ENCODE results near the gene HOXB5. TPM values are rescaled to one million over a fixed set of nuclear protein-coding genes. Genes with fewer than 3 reads are reported as not detected.

The HOXB5 gene
- total RNA-seq, 1 donor from 2014 or later, result 30.1 TPM

DNA sequence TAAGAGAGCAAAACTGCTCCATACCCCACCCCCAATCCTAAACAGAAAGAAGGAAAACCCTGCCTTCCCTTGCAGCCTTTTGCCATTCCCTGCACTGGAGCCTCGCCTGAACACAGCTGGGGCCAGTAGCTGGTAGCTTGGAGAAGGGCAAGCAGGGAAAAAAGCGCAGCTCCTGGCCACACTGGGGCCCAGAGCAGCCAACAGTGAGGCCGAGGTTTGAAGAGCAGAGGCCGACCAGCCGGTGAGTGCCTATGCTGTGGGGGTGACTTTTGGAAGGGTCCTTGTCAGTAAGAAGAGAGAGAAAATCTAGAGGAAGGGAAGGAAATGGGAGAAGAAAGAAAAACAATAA lies 35.8 kb upstream of the HOXB5 start:
- no peak for DNase-seq (ENCODE audit: low spot score)

DNA sequence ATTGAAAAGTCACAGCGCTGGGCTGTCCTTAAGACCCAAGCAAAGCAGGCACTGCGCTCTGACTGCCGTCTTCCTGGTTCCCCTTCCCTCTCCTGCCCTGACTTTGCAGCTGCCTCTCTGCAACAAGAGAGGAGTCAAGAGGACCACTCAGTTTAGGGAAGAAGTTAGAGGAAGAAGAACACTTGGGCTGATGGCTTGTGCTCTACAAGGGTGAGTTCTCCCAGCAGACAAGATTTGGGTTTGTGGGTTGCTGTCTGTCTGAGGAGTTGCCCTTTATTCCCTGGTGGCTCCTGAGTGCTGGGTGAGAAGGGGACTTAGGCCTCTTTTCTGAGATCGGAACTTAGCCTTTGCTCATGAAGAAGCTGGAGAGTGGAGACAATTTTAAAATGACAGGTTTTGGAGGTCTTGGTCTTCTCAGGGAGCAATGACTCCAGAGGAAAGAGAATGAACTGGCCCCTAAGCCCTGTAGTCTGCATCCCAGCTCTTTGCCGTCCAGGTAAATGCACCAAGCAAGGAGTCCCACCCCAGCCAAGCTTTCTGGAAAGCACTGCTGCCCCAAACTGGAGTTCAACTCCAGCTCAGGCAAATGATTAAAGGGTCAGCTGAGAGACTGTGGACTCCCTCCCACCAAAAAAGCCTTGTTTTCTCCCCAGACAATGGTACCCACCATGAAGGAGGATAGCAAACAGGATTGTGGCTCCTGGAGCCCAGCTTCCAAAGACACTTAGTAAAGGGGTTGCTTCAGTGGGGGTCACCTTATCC lies 35.3 kb upstream of the HOXB5 start:
- DNase-seq (ENCODE audit: low spot score), result no peak

DNA sequence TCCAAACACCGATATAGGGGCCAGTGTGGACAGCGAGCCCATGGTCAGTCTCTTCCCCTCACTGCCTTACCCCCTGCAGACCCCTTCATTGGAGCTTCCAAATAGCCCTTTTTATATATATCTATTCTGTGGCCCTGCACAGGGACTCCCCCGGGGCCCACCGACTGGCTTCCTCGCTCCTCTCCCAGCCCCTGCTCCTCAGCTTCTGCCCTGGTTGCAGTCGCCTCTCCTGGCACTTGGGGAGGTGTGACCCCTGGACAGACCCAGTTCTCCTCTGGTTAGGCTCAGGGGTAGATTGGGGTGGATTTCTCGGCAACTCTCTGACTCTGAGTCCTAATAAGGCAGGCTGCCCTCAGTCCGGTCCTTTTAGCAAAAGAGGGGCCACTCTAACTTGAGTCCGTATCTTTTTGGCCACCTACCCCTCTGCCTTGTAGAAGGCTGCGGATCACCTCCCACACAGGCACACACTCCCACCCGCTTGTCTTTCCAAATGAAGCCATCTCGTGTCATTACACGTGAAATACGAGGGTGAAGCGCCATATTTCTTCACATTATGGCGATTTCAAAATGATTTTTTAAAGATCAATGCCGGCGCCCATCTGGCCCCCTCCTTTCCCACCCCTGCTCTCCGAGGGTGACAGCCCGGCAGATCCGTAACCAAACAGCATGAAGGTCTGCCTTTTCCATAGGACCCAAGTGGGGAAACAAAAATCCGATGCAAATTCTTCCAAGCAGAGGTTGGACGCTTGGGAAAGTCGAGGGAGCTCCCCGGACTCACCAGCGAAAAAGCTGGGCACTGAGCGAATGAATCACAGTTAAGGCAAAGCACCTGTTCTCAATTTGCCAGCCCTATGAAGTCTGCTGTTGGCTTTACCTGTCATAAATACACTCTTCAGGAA lies 34.3 kb upstream of the HOXB5 start:
- DNase-seq (ENCODE audit: low spot score), result no peak

DNA sequence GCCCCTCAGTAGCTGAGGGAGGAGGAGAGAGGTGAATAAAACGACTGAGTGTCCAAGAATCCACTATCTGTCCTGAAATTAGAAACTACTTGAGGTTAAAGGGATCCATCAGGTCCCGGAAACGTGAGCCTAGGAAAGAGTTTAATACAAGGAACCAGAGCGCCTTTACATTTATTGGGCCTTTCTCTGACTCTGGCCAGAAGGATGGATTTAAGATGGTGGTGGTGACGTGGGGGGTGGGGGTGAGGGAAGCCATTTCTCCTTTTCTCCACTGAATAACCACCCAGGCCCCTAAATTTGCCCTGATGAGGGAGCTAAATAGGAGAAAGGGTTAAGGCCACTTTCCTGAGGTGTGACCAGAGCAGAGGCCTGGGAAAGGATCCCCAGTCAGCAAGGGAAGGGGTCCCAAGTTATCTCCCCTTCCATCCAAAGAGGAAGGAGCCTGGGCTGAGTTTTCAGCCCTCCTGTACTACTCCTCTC lies 33.6 kb upstream of the HOXB5 start:
- DNase-seq (ENCODE audit: low spot score), result no peak

DNA sequence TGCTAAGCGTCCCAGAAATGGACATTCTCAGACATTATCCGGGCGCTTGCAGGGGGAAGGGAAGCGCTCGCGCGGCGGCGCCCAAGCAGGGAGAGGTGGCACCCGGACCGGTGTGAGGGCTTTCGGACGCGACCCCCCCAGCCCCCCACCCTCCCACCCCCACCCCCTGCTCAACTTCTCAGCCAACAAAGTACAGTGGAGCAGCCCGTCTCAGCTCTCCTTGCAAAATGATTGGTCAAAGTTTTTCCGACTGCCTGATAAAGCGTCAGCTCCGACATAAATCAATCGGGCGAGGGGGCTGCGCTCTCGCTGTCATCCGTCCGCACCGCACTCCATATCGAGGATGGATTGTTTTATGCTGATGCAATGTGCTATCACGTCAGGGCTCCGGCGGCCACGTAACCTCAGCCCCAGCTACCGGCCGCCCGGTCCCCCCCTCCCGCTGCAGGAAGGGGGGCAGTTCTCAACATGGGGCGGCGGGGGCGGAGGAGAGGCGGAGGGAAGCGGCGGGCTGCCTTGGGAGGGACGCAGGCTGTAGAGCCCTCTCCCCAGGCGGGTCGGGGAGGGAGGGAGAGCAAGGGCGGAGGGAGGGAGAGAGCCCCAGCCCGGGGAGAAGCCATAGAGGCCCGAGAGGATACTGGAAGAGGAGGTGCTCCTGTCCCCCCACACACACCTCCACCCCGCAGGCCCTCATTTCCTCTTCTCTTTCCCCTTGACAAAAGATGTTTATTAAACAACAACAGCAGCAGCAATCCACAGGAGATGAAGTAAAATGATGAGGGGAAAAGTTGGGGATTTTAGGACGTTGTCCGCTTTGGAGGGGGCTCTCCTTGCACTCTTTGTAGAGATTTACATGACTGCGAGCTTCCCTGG lies 32.9 kb upstream of the HOXB5 start, which contains the start of gene HOXB9:
Gene HOXB9, minus strand, starts transcription at position 114 of the 873 bp plus-strand sequence. Its CDS starts 89 bp downstream, at position 25.
- no peak for DNase-seq (ENCODE audit: low spot score)

DNA sequence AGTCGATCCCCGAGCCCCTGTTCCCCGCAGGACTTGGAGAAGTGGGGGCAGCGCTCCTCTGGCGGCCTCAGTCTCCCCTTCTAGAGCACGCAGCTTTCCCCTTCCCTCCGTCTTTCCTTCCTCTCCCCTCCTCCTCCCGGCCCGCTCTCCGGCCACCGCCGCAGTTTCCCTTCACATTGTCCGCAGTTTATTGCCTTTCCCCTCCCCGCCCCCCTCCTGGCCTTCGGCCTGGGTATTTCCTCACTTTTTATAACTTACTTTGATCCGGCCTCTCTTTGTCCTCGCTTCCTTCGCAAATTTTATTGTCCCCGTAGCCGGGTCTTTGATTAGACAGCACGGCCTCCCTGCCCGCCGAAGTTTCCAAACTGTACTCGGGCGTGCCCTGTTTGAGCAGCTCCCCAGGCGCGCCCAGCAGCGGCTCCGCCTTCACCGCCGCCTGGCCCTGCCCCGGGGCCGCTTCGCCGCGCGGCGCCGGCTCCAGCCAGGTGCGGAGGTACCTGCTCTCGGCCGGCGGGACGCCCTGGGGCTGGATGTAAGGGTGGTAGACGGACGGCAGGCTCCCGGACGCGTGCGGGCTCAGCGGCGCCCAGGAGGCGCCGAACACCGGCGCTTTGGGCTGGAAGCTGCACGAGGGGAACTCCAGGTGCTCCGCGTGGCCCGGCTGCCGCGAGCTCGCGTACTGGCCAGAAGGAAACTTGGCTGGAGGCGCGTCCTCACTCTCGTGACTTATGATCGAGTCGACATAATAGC lies 32.1 kb upstream of the HOXB5 start:
- DNase-seq (ENCODE audit: low spot score), result no peak

DNA sequence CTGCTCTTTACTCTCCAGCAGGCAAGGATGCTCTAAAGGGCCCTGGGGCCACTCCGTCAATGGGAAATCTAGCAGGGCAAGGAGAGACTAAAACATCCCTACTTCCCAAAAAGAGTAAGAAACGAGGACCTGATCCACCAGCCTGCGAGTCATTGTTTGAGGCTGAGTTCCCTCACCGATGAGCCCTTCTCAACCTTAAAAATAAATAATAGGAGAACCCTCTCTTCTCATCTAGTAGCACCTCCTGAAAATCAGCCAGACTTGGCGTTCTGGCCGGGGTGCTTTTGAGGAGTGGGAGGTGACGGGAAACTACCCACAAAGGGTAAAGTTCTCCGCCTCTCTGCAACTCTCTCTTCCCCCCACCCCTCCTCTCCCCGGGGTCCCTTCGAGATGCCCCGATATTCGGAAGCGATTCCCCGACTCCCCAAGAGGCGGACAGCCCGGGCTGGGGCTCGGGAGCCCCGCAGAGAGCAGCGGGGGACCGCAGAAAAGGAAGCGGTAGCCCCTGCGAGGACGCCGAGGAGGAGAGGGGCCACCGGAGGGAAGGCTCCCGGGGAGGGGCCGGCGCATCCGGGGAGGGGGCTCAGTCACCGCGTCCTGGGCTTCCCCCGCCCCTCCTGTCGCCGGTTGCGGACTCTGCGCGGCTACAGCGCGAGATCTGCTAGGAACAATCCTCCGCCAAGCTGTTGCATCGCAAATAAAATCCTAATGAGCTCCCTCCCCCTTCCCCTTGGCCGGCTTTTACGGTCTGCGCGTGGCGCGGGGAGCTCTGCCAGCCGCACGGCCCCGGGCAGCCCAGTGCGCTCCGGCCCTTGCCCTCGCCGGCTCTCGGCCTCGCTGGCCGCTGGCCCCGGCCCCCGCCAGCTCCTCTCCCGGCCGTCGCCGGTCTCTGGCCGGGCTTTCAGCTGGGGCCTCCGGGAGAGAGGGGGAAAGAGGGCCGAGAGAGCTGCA lies 31.2 kb upstream of the HOXB5 start:
- DNase-seq (ENCODE audit: low spot score), result no peak

DNA sequence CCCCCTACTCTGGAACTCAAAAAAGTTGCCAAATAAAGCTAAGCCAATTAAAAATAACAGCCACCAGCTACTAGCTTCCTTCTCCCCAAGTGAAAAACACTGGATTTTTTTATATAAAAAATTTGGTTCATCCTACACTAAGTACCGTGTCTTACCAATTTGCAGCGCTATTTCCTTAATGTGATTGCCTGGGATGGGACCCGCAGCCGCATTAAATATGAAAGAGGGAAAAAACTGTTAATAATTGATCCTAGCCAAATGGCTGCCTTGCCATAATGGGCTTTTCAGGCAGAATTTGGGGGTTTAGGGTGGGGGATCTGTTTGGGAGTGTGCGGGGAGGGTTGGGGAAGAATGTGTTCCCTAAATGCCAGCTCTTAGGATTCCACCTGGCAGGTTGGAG lies 30.5 kb upstream of the HOXB5 start:
- DNase-seq (ENCODE audit: low spot score), result no peak

DNA sequence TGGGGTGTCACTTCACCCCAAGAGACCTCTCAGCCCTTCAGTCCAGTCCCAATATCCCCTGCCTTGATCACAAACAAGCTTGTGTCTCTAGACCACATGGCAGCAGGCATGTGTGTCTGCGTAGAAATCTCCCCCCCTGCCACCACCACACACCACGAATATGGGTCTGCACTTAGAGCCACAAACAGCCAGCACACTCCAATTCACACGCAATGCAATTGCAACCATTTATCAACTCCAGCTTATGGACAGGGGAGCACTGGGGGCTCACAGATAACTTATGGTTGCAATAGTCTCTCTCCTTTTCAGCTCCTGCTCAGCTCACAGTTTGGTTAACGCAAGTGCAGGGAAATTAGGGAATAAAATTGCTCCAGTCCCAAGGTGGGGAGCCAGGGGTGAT lies 30.0 kb upstream of the HOXB5 start:
- no peak for DNase-seq (ENCODE audit: low spot score)

DNA sequence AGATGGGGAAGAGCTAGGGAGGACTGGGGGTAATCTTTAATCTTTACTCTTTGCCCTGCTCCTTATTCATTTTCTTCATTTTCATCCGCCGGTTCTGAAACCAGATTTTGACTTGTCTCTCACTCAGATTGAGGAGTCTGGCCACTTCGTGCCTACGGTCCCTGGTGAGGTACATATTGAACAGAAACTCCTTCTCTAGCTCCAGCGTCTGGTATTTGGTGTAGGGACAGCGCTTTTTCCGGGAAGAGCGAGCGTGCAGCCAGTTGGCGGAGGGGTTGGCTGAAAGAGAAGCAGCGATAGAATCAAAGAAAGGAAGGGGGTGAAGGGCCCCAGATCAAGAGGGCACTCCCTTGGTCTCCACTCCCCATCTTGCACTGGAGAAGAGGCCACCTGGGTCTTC lies 29.3 kb upstream of the HOXB5 start:
- DNase-seq (ENCODE audit: low spot score), result no peak

DNA sequence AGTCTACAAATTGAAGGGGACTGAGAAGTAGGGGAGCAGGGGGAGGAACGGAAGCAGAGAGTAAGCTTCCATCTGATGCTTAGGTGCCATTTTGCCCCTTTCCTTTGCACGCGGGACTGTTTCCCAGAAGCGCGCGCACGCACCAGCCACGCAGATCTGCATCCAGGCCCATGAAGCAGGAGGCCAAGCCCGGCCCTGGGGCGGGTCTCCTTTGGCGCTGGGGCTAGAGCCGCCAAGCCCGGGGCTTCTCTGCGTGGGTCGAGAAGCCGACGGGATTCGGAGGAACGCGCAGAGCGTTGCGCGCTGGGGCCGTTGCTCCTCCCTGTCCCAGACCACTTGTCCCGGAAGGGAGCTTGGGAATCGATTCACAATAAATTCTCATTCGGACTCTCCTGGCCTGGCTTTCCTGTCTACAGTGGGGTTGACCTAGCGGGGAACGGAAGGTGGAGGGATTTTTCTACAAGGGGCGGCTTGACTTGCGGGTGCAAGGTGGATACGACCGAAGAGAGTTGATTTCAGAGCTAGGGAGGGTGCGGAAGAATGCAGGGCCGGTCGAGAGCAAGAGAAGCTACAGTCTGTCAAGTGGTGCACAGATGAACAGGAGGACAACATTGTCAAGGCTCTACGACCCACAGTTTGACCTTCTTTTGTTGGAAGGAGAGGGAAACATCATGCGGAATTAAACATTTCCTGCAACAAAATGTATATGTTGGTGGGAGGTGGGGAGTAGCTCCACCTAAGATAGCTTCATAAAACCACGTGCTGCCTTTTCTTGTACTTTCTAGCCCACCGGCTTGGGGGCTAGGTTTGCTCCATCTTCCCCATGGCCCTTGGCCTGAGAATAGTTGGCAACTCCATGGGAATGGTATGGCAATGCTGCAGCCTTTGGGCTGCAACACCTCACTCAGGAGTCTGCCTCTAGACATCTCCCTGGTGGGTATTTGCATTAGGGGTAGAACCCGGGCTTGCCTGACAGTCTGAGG lies 28.1 kb upstream of the HOXB5 start:
- DNase-seq (ENCODE audit: low spot score), result no peak

DNA sequence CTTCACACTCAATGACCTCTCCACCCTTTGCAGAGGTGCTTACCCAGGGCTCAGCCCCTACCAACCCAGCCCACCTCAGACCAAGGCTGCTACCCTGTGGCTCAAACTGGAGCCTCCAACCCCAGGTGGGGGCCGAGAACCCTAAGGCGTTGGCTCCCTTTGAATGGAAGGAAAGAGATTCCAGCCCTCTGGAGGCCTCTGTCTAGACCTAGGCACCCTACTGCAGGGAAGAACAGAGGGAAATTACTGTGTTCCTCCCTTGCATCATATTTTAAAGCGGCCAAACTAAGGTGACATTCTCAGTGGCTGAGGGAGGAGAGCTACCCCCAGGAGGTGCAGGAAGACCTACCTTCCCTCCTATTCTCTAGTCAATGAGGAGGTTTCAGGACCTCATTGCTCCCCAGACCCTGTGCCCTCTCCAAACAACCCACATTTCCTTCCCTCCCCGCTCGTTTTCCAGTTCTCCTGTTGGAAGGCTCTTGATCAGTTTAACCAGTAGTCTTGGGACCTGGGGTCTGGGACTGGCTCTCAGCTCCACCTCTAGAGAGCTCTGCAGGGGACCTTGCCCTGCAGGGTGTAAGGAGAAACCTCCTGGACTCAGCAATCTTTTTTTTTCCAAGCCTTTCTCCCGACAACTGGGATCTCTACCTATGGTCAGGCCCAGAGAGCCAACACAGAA lies 27.0 kb upstream of the HOXB5 start:
- DNase-seq (ENCODE audit: low spot score), result no peak

DNA sequence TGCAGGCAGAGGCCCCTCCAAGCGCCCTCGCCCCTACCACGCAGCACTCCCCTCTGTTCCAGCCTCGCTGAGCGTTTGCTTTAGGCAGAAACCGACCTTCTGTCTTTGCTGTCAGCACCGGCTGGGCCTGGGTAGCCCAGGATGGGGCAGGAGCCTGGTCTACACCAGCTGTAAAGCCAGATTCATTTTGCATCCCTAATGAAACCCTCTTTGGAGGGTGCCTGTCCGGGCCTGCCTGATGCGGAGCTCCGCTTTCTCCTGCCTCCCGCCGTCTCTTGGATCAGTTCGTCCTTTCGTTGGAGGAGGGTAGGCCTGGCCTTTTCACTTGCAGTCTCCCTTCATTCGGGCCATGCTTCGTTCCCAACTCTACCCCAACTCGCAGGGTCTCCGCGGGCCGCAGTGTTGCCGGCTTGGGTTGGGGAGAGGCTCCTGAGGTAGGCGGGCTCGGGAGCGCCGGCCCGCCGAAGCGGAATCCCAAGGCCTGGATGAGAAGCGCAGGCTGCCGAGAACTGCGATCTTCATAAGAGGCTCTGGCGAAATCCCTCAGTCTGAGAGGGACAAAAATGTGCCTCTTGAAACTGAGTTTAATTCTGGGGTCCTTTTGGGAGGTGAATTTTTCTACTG lies 26.4 kb upstream of the HOXB5 start:
- no peak for DNase-seq (ENCODE audit: low spot score)

DNA sequence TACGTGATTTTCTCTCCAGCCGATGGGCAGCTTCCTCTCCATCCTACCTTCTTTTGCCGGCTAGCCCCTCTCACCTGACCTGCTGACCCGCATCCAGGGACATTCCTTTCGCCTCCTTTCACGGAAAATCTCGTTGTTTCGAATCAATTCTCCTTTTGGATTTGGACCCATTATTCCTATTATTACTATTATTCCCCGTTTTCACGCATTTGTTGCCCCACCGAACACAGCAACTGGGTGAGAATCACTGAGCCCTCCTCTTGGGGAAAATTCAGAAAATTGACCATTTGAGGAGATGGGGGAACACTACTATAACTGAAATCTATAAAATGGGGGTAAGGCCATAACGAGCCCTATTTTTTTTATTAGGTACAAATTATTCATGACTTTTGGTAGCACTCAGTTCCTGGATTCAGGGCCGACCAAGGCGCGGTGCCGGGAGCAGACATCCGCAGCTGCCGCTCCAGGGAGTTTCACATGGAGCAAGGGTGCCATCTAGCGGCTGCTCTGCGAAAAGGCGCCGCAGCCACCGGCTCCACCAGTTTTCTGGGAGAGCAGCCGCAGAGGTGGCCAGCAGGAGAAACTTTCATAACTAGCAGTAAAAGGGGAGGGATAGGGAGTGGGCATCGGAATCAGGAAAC lies 24.8 kb upstream of the HOXB5 start:
- peak; percentile 93 for DNase-seq (ENCODE audit: low spot score)

DNA sequence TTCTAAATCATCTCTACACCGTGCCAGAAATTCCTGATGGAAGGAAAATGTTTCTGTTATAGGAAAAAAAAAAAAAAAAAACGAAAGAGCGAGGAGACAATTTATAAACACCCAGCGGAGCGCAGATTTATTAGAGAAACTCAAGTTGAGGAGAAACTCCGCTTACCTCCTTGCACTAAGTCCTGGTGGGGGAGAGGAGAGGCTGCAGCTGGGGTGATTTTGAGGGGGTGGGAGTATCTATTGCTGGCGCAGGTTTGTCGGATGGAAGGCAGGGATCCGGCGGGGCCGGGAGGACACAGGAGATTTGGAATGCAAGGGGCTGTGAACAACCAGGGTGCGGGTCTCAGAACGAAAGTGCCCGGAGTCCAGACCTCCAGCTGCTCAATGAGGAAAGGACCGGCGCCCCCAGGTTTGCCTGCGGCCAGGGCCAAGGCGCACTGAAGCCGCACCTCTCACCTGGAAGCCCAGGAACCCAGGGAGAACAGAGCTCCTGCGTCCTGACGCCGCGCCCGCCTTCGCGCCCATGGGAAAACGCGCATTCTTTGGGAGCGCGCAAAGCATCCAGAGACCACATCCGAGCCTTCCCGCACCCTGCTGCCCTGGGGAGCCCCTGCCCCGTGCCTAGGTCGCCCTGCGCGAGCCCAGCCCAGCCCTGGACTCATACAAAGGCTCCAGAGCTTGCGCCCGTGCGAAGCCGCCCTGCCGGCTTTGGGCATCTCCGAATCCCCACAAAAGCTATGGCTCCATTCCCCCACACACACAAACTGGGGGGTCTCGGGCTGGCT lies 24.1 kb upstream of the HOXB5 start:
- DNase-seq (ENCODE audit: low spot score), result no peak

DNA sequence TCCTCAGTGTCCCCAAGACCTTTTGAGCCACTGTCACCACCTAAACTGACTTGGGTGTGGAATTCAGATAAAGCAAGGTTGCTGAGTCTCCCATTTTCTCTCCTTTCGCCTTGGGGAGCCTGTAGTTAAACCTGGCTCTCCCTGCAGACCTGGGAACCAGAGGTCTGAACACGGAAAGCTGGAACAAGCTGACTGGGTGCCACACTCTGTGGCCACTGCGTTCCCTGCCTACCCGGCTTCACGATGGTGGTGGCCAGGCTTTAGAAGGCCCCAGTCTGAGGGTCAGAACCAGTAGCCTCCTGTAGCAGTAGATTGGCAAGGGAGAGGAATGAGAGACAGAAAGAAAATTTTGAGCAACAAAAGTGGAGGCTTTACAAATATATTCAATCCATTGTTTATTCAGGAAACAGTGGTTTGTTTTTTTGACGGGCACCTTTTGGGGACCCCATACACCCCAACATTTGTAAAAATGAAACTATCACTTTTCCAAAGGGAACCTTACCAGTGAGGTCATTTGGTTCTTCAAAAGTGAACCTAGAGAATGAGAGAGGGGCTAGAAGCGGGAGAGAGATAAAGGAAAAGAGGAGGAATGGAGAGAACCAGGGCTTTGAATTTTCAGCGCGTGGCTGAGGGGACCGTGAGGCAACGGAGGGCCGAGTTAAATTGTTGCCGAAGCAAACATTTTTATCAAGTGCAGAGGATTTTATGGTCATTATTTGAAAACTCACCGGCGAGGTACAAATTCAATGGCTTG lies 23.3 kb upstream of the HOXB5 start:
- DNase-seq (ENCODE audit: low spot score), result no peak
